Measurements from ENCODE around the gene MCIDAS.

MCIDAS gene

GRCh38 chr5:55222092-55222984, 4.8 kb downstream of the MCIDAS start:
- no peak for DNase-seq (ENCODE audit: low spot score)

DNA sequence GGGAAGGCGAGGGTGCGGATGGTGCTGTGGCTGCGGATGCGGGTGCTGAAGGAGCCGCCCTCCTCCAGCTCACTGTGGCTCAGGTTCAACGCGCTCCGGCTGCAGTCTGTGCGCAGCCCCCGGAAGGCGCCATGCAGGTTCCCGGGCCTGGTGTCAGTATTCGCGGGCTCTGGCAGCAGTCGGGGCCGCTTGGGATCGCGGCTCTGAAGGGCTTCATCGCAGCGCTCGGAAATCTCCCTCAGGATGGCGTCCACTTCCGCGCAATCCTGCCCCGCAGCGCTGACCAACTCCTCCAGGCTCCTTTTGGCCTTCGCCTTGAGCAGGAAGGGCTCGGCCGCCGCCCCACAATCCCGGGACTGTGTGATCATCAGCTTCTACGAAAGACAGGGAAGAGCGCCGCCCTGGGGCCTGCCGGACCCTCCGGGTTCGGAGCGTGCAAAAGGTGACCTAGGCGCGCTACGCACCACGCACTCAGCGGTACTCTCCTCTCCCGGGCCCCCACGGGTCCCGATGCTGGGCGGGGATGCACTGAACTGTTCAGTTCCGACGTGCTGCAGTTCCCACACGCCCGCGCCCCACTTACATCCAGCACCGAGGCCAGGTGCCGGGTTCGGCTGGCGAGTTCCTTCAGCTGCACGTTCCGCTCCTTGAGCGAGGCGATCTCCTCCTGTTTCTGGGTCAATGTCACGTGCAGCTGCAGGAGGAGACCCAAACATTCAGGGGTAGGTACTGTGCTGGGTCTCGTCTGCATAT, 6.5 kb downstream of the MCIDAS start:
- no peak for DNase-seq (ENCODE audit: low spot score)

DNA sequence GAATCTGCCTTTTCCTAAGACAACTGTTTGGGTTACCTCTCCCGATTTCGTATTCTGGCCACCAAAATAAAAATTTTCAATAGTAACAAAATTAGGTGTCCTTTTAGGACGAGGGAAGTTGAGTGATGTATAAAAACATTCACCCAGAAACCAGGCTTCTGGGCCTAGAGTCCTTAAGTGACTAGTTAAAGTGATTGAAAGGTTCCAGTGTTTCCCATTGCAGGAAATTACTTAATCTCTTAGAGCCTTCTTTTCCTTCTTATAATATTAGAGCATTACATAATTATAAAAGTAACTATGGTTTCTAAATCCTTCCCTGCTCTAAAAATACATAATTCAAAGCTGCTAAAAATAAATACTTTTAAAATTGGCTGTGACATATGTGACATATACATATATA, 7.3 kb downstream of the MCIDAS start:
- DNase-seq (ENCODE audit: low spot score) = no peak

- no peak for DNase-seq (ENCODE audit: low spot score)
Observed at GRCh38 chr5:55218967-55219366, 8.1 kb downstream of the MCIDAS start.

- no peak for DNase-seq (ENCODE audit: low spot score)
Observed at GRCh38 chr5:55211184-55211874, 15.8 kb downstream of the MCIDAS start.

DNA sequence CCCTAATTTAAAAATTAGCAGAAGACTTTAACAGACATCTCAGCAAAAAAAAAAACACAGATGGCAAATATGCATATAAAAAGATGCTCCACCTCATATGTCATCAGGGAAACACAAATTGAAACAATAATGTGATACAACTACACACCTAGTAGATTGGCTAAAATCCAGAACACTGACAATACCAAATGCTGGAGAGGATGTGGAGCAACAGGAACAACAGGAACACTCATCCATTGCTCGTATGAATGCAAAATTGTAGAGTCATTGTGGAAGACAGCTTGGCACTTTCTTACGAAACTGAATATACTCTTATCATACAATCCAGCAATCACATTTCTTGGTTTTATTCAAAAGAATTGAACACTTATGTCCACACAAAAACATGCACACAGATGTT, 22.1 kb downstream of the MCIDAS start:
- no peak for DNase-seq (ENCODE audit: low spot score)

DNA sequence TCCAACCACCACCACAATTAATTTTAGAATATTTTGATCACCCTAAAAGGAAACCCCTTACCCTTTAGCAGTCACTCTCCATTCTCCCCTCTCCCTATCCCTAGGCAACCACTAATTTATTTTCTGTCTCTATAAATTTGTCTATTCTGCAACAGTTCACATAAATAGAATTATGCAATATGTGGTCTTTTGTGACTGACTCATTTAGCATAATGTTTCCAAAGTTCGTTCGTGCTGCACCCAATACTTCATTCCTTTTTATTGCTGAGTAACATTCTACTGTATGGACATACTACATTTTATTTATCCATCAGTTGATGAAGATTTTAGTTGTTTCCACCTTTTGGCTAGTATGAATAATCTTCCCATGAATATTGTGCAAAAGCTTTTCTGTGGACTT, 36.0 kb downstream of the MCIDAS start:
- DNase-seq (ENCODE audit: low spot score) = no peak

DNA sequence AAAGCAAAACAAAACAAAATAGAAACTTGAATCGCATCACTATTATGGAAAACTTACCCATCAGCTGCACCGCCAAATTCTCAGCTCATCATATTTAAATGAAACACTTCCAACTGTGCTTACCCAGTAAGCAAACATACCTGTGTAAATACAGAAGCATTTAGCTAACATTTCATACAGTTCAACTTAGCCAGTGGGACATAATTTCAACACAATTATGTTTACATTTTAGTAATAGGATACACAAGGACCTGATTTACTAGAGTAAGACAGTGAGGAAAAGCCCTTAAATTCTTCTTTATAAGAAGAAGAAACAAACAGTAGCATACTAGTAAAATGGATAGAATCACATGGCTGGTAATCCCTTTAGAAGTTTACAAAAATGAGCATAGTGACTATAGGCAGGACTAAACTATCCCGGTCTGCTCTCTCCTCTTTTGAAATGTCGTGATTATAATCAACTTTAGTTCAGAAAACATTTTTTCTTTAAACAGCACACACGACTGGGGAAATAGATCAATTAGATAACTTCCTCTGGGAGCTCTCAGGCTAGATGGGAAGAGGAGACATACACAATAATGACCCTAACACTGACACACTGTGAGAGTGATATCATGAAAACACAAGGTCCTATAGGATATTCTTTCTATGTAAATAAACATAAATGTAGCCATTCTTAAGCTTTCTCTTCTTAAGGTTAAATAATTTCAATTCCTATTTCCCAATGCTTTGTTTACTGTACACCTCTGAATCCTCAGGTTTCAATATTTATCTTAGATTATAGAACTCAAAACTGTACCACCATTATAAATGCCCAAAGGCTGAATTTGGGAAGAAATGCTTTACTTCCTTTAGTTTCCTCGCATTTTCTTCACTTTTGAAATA, 38.2 kb downstream of the MCIDAS start:
- no peak for DNase-seq (ENCODE audit: low spot score)

- no peak for DNase-seq (ENCODE audit: low spot score)
Observed at GRCh38 chr5:55187370-55187769, 39.7 kb downstream of the MCIDAS start.

DNA sequence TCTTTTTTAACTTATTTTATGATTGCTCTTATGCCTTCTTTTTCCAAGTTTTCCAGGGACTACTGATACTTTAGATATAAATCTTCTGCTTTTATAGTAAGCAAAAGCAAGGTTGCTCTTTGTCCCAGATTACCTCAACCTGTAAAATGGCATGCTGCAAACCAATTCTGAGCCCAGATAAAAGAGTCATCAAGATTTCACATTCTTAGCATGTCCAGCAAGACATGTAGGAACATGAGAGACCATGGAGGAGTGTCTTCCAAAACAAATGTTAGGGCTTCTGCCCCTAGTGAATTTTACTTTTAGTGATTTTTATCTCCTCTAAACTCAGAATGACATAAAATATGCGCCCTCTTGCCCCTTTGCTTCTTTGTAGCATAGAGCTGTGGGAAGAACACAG, 47.1 kb downstream of the MCIDAS start:
- DNase-seq (ENCODE audit: low spot score) = no peak

GRCh38 chr5:55177078-55177477, 50.0 kb downstream of the MCIDAS start:
- DNase-seq (ENCODE audit: low spot score) = no peak

DNA sequence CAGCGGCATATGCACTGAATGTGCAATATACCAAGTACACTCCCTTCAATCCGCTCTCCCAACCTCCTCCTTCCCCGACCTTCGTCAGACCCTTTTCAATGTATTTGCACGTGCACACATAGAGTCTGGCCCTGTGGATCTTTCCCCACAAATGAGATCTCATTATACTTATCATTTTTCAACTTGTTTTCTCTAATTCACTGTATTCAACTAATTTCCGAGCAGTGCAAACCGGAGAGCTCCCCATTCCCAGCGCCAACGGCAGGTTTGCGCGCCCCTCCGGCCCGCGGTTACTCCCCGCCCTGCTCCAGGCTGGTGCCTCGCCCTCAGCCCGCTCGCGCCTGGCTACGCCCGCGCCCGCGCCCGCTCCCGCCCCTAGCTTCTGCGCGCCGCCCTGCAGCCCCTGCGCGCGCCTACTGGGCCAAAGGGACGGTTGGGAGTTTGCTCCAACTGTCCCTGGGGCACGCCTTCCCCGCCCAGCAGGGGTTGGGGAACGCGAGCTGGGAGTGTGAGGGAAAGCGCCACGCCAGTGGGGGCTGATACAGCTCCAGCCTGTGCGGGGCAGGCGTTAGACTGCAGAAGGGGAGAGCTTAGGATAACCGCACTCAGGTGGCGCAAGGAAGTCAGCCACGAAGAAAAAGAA, 50.8 kb downstream of the MCIDAS start:
- DNase-seq (ENCODE audit: low spot score) = no peak

GRCh38 chr5:55175781-55176175, 51.3 kb downstream of the MCIDAS start:
- DNase-seq (ENCODE audit: low spot score) = no peak

- DNase-seq (ENCODE audit: low spot score) = no peak
Observed at GRCh38 chr5:55173687-55174230, 53.4 kb downstream of the MCIDAS start.

- peak; percentile 31 for DNase-seq (ENCODE audit: low spot score)
Observed at GRCh38 chr5:55172937-55173686, 54.0 kb downstream of the MCIDAS start, which contains the start of gene CDC20B. TSS of gene CDC20B (minus strand) at chr5:55173177. CDS start at chr5:55173000, 177 bp downstream.

DNA sequence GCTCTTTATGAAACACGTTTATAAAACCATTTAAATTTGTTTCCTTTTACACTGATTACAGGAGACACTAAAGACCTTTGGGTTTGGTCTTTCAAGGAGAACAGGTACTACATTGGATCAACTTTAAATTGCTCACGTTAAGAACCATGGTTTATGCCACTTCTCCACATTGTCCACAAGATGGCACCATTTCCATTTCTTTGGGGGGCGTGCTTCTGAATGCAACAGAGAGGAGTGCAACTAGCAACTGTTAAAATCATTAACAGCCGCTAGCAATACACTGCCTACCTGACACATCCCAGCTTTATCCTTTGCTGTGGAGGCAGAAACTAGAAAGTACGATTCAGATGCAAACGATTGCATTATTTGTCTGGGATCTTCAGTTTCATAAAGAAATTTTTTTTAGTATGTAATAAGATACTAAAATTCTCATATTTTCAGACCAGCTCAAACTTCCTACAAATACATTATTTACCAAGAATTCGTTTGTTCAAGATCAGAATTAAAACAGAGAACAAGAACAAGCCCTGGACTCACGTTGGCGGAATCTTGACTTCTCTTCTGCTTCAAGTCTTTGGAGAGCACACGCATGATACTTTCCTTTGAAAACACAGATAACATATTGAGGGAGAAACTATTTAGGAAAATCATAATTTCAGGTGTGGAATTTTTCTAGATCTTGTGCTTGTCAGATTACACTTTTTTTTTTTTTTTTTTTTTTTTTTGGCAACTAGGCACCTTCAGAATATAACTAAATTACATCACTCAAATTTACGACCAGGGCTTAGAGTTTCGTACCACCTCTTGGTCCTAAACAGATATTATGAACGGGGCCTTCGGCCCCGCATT, 54.8 kb downstream of the MCIDAS start:
- DNase-seq (ENCODE audit: low spot score) = peak; percentile 77

DNA sequence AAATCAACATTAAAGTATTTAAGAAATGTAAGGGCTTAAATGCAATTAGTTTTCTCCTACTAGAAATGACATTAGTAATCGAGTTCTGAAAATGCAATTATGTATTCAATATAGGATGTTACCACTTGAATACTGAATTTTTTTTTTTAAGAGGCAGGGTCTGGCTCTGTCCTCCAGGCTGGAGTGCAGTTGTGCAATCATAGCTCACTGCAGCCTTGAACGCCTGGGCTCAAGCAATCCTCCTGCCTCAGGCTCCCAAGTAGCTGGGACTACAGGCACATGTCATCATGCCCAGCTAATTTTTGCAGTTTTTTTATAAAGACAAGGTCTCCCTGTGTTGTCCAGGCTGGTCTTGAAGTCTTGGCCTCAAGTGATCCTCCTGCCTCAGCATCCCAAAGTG, 55.6 kb downstream of the MCIDAS start:
- DNase-seq (ENCODE audit: low spot score) = no peak
